ENCODE data around the gene KIFAP3.

DNA sequence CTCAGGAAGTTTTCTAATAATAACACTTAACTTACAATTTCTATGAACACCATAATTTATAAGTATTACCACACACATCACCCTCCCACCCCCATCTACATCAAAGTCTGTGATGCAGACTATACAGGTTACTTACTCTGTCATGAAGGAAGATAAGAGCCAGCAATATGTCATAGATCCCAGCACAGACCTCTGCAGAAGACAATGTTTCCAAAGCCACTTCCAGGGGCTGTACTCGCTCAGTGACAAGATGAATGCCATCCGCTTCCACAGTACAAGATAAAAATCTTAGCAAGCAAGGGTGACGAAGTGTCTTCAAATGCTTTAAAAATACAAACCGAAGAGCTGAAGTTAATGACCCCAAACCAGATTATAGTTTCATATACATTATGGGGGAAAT lies 196.0 kb downstream of the KIFAP3 start:
- TF ChIP-seq CTCF (IDR thresholded peaks at IDR 0.05): no peak
- no peak for TF ChIP-seq POLR2AphosphoS5 (IDR thresholded peaks at IDR 0.05; ENCODE audit: low read depth, low read length)
- TF ChIP-seq TCF7L2 (IDR thresholded peaks at IDR 0.05; ENCODE audit: low read depth, low read length): no peak
- TF ChIP-seq, protein P1, sequence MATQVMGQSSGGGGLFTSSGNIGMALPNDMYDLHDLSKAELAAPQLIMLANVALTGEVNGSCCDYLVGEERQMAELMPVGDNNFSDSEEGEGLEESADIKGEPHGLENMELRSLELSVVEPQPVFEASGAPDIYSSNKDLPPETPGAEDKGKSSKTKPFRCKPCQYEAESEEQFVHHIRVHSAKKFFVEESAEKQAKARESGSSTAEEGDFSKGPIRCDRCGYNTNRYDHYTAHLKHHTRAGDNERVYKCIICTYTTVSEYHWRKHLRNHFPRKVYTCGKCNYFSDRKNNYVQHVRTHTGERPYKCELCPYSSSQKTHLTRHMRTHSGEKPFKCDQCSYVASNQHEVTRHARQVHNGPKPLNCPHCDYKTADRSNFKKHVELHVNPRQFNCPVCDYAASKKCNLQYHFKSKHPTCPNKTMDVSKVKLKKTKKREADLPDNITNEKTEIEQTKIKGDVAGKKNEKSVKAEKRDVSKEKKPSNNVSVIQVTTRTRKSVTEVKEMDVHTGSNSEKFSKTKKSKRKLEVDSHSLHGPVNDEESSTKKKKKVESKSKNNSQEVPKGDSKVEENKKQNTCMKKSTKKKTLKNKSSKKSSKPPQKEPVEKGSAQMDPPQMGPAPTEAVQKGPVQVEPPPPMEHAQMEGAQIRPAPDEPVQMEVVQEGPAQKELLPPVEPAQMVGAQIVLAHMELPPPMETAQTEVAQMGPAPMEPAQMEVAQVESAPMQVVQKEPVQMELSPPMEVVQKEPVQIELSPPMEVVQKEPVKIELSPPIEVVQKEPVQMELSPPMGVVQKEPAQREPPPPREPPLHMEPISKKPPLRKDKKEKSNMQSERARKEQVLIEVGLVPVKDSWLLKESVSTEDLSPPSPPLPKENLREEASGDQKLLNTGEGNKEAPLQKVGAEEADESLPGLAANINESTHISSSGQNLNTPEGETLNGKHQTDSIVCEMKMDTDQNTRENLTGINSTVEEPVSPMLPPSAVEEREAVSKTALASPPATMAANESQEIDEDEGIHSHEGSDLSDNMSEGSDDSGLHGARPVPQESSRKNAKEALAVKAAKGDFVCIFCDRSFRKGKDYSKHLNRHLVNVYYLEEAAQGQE (IDR thresholded peaks at IDR 0.05; ENCODE audit: insufficient read depth in 1 of 2, low read depth in 2 of 2, low read length in 1 of 2): no peak
- TF ChIP-seq SIN3A (IDR thresholded peaks at IDR 0.05; ENCODE audit: borderline replicate concordance, insufficient read depth, low read depth, low read length): no peak
